Thyroid gland (tissue), 4 donors: Measurements from ENCODE around the gene SNAP91.
A peak's percentile ranks its signal among the peaks of the same experiment; 100 is the strongest.

Experiments used
- CTCF ChIP-seq, 6 experiments: fragments of 200-600 bp in 3 of 6; fragments of 450-650 bp in 3 of 6; sonication (generic) in 3 of 6; IDR thresholded peaks; one replicate each; pipeline ENCODE4 v1.5.1; 2016 to 2019; ENCODE audit warnings: antibody characterized with exemption in 6 of 6, mild to moderate bottlenecking in 2 of 6, inconsistent platforms in 1 of 6, moderate library complexity in 1 of 6
- POLR2A ChIP-seq, 2 donors: fragments of 450-650 bp; IDR thresholded peaks; one replicate each; pipeline ENCODE4 v1.6.1; 2017; ENCODE audit warnings: antibody characterized with exemption in 2 of 2, mild to moderate bottlenecking in 2 of 2, moderate library complexity in 1 of 2

- peak in 5 of 6 experiments; percentile 23 to 61 (median 36) for TF ChIP-seq CTCF (IDR thresholded peaks at IDR 0.05)
- no peak for TF ChIP-seq POLR2A (IDR thresholded peaks at IDR 0.05)
Observed at GRCh38 chr6:83615025-83615999, 93.6 kb downstream of the SNAP91 start.
